ENCODE results near the gene OR4E1. TPM values are rescaled to one million over a fixed set of nuclear protein-coding genes. Genes with fewer than 3 reads are reported as not detected.

Gene OR4E1
- total RNA-seq, 2 donors from 2014 or later: not detected

- no peak for DNase-seq
- Mint-ChIP-seq H3K9me3 (peaks cover 7% of the 10 kb centered on the region), H3K27me3 (ENCODE audit: insufficient read depth) (peaks cover 10% of the 10 kb centered on the region), H3K4me1 (no peaks in the 10 kb centered on the region), H3K27ac (no peak overlapping the region), H3K4me3 (no peak overlapping the region), H3K36me3 (ENCODE audit: low read depth) (no peaks in the 10 kb centered on the region)
- TF ChIP-seq CTCF (conservative IDR thresholded peaks at IDR 0.05): no peak
- Histone ChIP-seq H3K9me3 (ENCODE audit: control insufficient read depth, low read length) (no peaks in the 10 kb centered on the region), H3K4me3 (ENCODE audit: low read length) (no peak overlapping the region), H3K9ac (ENCODE audit: extremely low read depth, low read length, poor library complexity, severe bottlenecking) (no peak overlapping the region), H3K4me1 (ENCODE audit: control insufficient read depth, insufficient read depth, low read length) (peaks cover 2% of the 10 kb centered on the region), H3K27ac (ENCODE audit: low read depth, low read length) (no peak overlapping the region), H3K36me3 (ENCODE audit: control insufficient read depth, insufficient read depth, low read length) (no peaks in the 10 kb centered on the region), H3K27me3 (ENCODE audit: control insufficient read depth, insufficient read depth, low read length, poor library complexity, severe bottlenecking) (no peaks in the 10 kb centered on the region)
- 93 to 94% methylated on average over 1 to 2 of the region's 2 CpGs for WGBS, 2 experiments (ENCODE audit: insufficient coverage in 1 of 2, insufficient read length in 1 of 2)
These were observed 12.8 kb upstream of the OR4E1 start for GRCh38 chr14:21686468-21686867.

- Mint-ChIP-seq H3K9me3 (peaks cover 12% of the 10 kb centered on the region), H3K27me3 (ENCODE audit: insufficient read depth) (no peaks in the 10 kb centered on the region), H3K4me1 (no peaks in the 10 kb centered on the region), H3K4me3 (no peak overlapping the region), H3K27ac (no peak overlapping the region), H3K36me3 (ENCODE audit: low read depth) (no peaks in the 10 kb centered on the region)
- Histone ChIP-seq H3K9me3 (ENCODE audit: control insufficient read depth, low read length) (peaks cover 11% of the 10 kb centered on the region), H3K36me3 (ENCODE audit: control insufficient read depth, insufficient read depth, low read length) (no peaks in the 10 kb centered on the region), H3K27me3 (ENCODE audit: control insufficient read depth, insufficient read depth, low read length, poor library complexity, severe bottlenecking) (no peaks in the 10 kb centered on the region), H3K9ac (ENCODE audit: extremely low read depth, low read length, poor library complexity, severe bottlenecking) (no peak overlapping the region), H3K27ac (ENCODE audit: low read depth, low read length) (no peak overlapping the region), H3K4me3 (ENCODE audit: low read length) (no peak overlapping the region), H3K4me1 (ENCODE audit: control insufficient read depth, insufficient read depth, low read length) (no peaks in the 10 kb centered on the region)
- no peak for TF ChIP-seq CTCF (conservative IDR thresholded peaks at IDR 0.05)
- 90 to 94% methylated on average over 2 of the region's 2 CpGs for WGBS, 2 experiments (ENCODE audit: insufficient coverage in 1 of 2, insufficient read length in 1 of 2)
- no peak for DNase-seq
These were observed 6.5 kb upstream of the OR4E1 start for GRCh38 chr14:21680072-21680471.

GRCh38 chr14:21675566-21675965 is 1.9 kb upstream of the OR4E1 start:
- H3K4me1 ChIP-seq (ENCODE audit: control insufficient read depth, insufficient read depth, low read length): no peaks in the 10 kb centered on the region
- 95% methylated on average over 4 of the region's 4 CpGs for WGBS, 2 experiments (ENCODE audit: insufficient coverage in 1 of 2, insufficient read length in 1 of 2)
- H3K36me3 ChIP-seq (ENCODE audit: control insufficient read depth, insufficient read depth, low read length): no peaks in the 10 kb centered on the region
- H3K9me3 Mint-ChIP-seq: peaks cover 17% of the 10 kb centered on the region
- H3K27me3 ChIP-seq (ENCODE audit: control insufficient read depth, insufficient read depth, low read length, poor library complexity, severe bottlenecking): no peaks in the 10 kb centered on the region
- DNase-seq: no peak
- no peak overlapping the region for H3K4me3 Mint-ChIP-seq
- H3K27ac Mint-ChIP-seq: no peak overlapping the region
- H3K4me1 Mint-ChIP-seq: no peaks in the 10 kb centered on the region
- peaks cover 12% of the 10 kb centered on the region for H3K9me3 ChIP-seq (ENCODE audit: control insufficient read depth, low read length)
- no peaks in the 10 kb centered on the region for H3K36me3 Mint-ChIP-seq (ENCODE audit: low read depth)
- H3K27ac ChIP-seq (ENCODE audit: low read depth, low read length): no peak overlapping the region
- H3K9ac ChIP-seq (ENCODE audit: extremely low read depth, low read length, poor library complexity, severe bottlenecking): no peak overlapping the region
- no peak overlapping the region for H3K4me3 ChIP-seq (ENCODE audit: low read length)
- TF ChIP-seq CTCF (conservative IDR thresholded peaks at IDR 0.05): no peak
- H3K27me3 Mint-ChIP-seq (ENCODE audit: insufficient read depth): no peaks in the 10 kb centered on the region
